Mesendoderm (in vitro differentiated cells): ENCODE data around the gene ZIM2.
"Not testable (repeated sequence)": the region's sequence is repeated elsewhere in the genome, so short reads cannot be mapped to it uniquely, and the experiment has no call there.

Source experiments
- DNase-seq: peaks from one replicate; pipeline ENCODE4 v3.0.0; 2013
- H2AK5ac ChIP-seq: 2 replicates; pipeline ENCODE4 v1.6.1; 2013; ENCODE audit warnings: low read length, inconsistent platforms
- H2BK120ac ChIP-seq: 2 replicates; pipeline ENCODE4 v1.6.1; 2013; ENCODE audit warnings: low read depth, mild to moderate bottlenecking, low read length, moderate library complexity, mixed read lengths
- H2BK15ac ChIP-seq: replicated peaks from 2 replicates; pipeline ENCODE4 v1.6.1; 2013; ENCODE audit warnings: low read depth, mild to moderate bottlenecking, moderate library complexity
- H2BK5ac ChIP-seq: 2 replicates; pipeline ENCODE4 v1.6.1; 2013; ENCODE audit warnings: low read length, inconsistent platforms
- H3K18ac ChIP-seq: 2 replicates; pipeline ENCODE4 v1.6.1; 2013; ENCODE audit warnings: mild to moderate bottlenecking, low read length, mixed read lengths
- H3K23ac ChIP-seq: one replicate; pipeline ENCODE4 v1.6.1; 2013; ENCODE audit warnings: low read length
- H3K27ac ChIP-seq: 2 replicates; pipeline ENCODE4 v1.5.1; 2013; ENCODE audit warnings: low read depth, mild to moderate bottlenecking, inconsistent platforms, low read length, moderate library complexity
- H3K27me3 ChIP-seq: 2 replicates; pipeline ENCODE4 v1.6.1; 2013; ENCODE audit warnings: low read length, control low read depth, mild to moderate bottlenecking, inconsistent platforms; ENCODE audit not compliant: insufficient read depth, poor library complexity
- H3K36me3 ChIP-seq: 2 replicates; pipeline ENCODE4 v1.6.1; 2013; ENCODE audit warnings: low read length, inconsistent platforms; ENCODE audit not compliant: control insufficient read depth, insufficient read depth
- H3K4ac ChIP-seq: one replicate; pipeline ENCODE4 v1.6.1; 2013; ENCODE audit warnings: low read depth, mild to moderate bottlenecking, low read length, moderate library complexity
- H3K4me1 ChIP-seq: 2 replicates; pipeline ENCODE4 v1.6.1; 2013; ENCODE audit warnings: low read depth, low read length, inconsistent platforms; ENCODE audit not compliant: control insufficient read depth
- H3K4me2 ChIP-seq: 2 replicates; pipeline ENCODE4 v1.6.1; 2013; ENCODE audit warnings: low read length
- H3K4me3 ChIP-seq: 2 replicates; pipeline ENCODE4 v1.5.1; 2013; ENCODE audit warnings: mild to moderate bottlenecking, low read length
- H3K56ac ChIP-seq: one replicate; pipeline ENCODE4 v1.6.1; 2013; ENCODE audit warnings: low read length
- H3K79me1 ChIP-seq: 2 replicates; pipeline ENCODE4 v1.6.1; 2013; ENCODE audit warnings: low read length, inconsistent platforms
- H3K79me2 ChIP-seq: 2 replicates; pipeline ENCODE4 v1.6.1; 2013; ENCODE audit warnings: mild to moderate bottlenecking, low read length; ENCODE audit not compliant: control insufficient read depth, insufficient read depth
- H3K9ac ChIP-seq: 2 replicates; pipeline ENCODE4 v1.6.1; 2013; ENCODE audit warnings: low read length, inconsistent platforms
- H4K5ac ChIP-seq: one replicate; pipeline ENCODE4 v1.6.1; 2013; ENCODE audit warnings: low read length
- H4K8ac ChIP-seq: one replicate; pipeline ENCODE4 v1.6.1; 2013; ENCODE audit warnings: low read depth, mild to moderate bottlenecking, control low read depth, low read length, moderate library complexity
- WGBS: extraction: QIAGEN DNeasy Blood & Tissue Kit; methylation state at CpG from one replicate; pipeline ENCODE4 v1.1.7; 2013; ENCODE audit warnings: low lambda C conversion rate, missing lambda C conversion rate; ENCODE audit not compliant: insufficient coverage; ENCODE audit errors: extremely low coverage; 5-methylcytosine and 5-hydroxymethylcytosine counted together

ZIM2 gene

GRCh38 chr19:56864443-56865125, 24.1 kb upstream of the ZIM2 start:
- no peak overlapping the region for H3K4me3 ChIP-seq
- no peak overlapping the region for H3K4ac ChIP-seq
- H3K23ac ChIP-seq: no peak overlapping the region
- no peak overlapping the region for H3K4me2 ChIP-seq
- H3K27me3 ChIP-seq: no peaks in the 10 kb centered on the region
- no CpG with 5 or more reads among the region's 50 CpGs for WGBS
- no peak overlapping the region for H2AK5ac ChIP-seq
- H2BK120ac ChIP-seq: no peak overlapping the region
- no peak overlapping the region for H3K56ac ChIP-seq
- no peak overlapping the region for H4K8ac ChIP-seq
- H3K36me3 ChIP-seq: no peaks in the 10 kb centered on the region
- H3K4me1 ChIP-seq: no peaks in the 10 kb centered on the region
- H2BK5ac ChIP-seq: no peak overlapping the region
- no peak overlapping the region for H3K27ac ChIP-seq
- H3K9ac ChIP-seq: no peak overlapping the region
- H4K5ac ChIP-seq: no peak overlapping the region
- H3K18ac ChIP-seq: no peak overlapping the region
- no peaks in the 10 kb centered on the region for H3K79me2 ChIP-seq
- H2BK15ac ChIP-seq: no peak overlapping the region
- DNase-seq: peak; percentile 41
- no peaks in the 10 kb centered on the region for H3K79me1 ChIP-seq

GRCh38 chr19:56862741-56863140, 22.2 kb upstream of the ZIM2 start:
- Histone ChIP-seq H3K56ac (no peak overlapping the region), H3K79me2 (no peaks in the 10 kb centered on the region), H3K4me1 (no peaks in the 10 kb centered on the region), H2BK120ac (no peak overlapping the region), H3K4ac (no peak overlapping the region), H3K4me2 (no peak overlapping the region), H3K79me1 (no peaks in the 10 kb centered on the region), H2BK15ac (no peak overlapping the region), H3K9ac (no peak overlapping the region), H2BK5ac (no peak overlapping the region), H3K27ac (no peak overlapping the region), H4K5ac (no peak overlapping the region), H2AK5ac (no peak overlapping the region), H3K36me3 (no peaks in the 10 kb centered on the region), H3K27me3 (no peaks in the 10 kb centered on the region), H3K4me3 (no peak overlapping the region), H4K8ac (no peak overlapping the region), H3K18ac (no peak overlapping the region), H3K23ac (no peak overlapping the region)
- no CpG with 5 or more reads among the region's 4 CpGs for WGBS
- no peak for DNase-seq

GRCh38 chr19:56860409-56860808, 19.9 kb upstream of the ZIM2 start:
- not testable (repeated sequence) for H3K27me3 ChIP-seq, H3K4ac ChIP-seq, H3K4me1 ChIP-seq, H3K9ac ChIP-seq, H2BK5ac ChIP-seq, H3K27ac ChIP-seq, H2AK5ac ChIP-seq, H2BK120ac ChIP-seq, H3K4me3 ChIP-seq, H3K79me2 ChIP-seq, H2BK15ac ChIP-seq, H3K36me3 ChIP-seq, H3K23ac ChIP-seq, H4K5ac ChIP-seq, H3K4me2 ChIP-seq, H4K8ac ChIP-seq, H3K79me1 ChIP-seq, H3K18ac ChIP-seq, H3K56ac ChIP-seq, DNase-seq
- no CpG with 5 or more reads among the region's 10 CpGs for WGBS

- no peaks in the 10 kb centered on the region for H3K79me2 ChIP-seq
- H4K8ac ChIP-seq: no peak overlapping the region
- no peak overlapping the region for H2BK5ac ChIP-seq
- WGBS: no CpG with 5 or more reads among the region's 4 CpGs
- H3K23ac ChIP-seq: no peak overlapping the region
- no peak overlapping the region for H2BK120ac ChIP-seq
- H3K18ac ChIP-seq: no peak overlapping the region
- no peaks in the 10 kb centered on the region for H3K36me3 ChIP-seq
- H3K27me3 ChIP-seq: no peaks in the 10 kb centered on the region
- H3K4me3 ChIP-seq: no peak overlapping the region
- no peak overlapping the region for H3K4ac ChIP-seq
- H3K79me1 ChIP-seq: no peaks in the 10 kb centered on the region
- H4K5ac ChIP-seq: no peak overlapping the region
- no peak overlapping the region for H2AK5ac ChIP-seq
- H3K4me1 ChIP-seq: no peaks in the 10 kb centered on the region
- H3K27ac ChIP-seq: no peak overlapping the region
- H3K4me2 ChIP-seq: no peak overlapping the region
- no peak overlapping the region for H3K9ac ChIP-seq
- H3K56ac ChIP-seq: no peak overlapping the region
- no peak for DNase-seq
- H2BK15ac ChIP-seq: no peak overlapping the region
These were observed 17.5 kb upstream of the ZIM2 start for GRCh38 chr19:56858026-56858425.

GRCh38 chr19:56856822-56857221, 16.3 kb upstream of the ZIM2 start:
- Histone ChIP-seq H3K79me1 (no peaks in the 10 kb centered on the region), H3K4me3 (no peak overlapping the region), H3K4ac (no peak overlapping the region), H3K18ac (no peak overlapping the region), H2BK5ac (no peak overlapping the region), H2BK120ac (no peak overlapping the region), H3K27ac (no peak overlapping the region), H4K5ac (no peak overlapping the region), H2BK15ac (no peak overlapping the region), H3K23ac (no peak overlapping the region), H3K79me2 (no peaks in the 10 kb centered on the region), H3K4me1 (no peaks in the 10 kb centered on the region), H3K56ac (no peak overlapping the region), H3K36me3 (no peaks in the 10 kb centered on the region), H3K4me2 (no peak overlapping the region), H4K8ac (no peak overlapping the region), H3K9ac (no peak overlapping the region), H2AK5ac (no peak overlapping the region), H3K27me3 (no peaks in the 10 kb centered on the region)
- WGBS: no CpG with 5 or more reads among the region's 3 CpGs
- no peak for DNase-seq

GRCh38 chr19:56852361-56852760, 11.8 kb upstream of the ZIM2 start:
- H3K4me2 ChIP-seq, DNase-seq, H2BK5ac ChIP-seq, H3K9ac ChIP-seq, H2AK5ac ChIP-seq, H3K79me2 ChIP-seq, H3K36me3 ChIP-seq, H3K27ac ChIP-seq, H3K4ac ChIP-seq, H3K56ac ChIP-seq, H4K5ac ChIP-seq, H3K27me3 ChIP-seq, H3K18ac ChIP-seq, H3K4me3 ChIP-seq, H3K4me1 ChIP-seq, H4K8ac ChIP-seq, H3K79me1 ChIP-seq, H2BK15ac ChIP-seq, H2BK120ac ChIP-seq, H3K23ac ChIP-seq: not testable (repeated sequence)
- WGBS: no CpG with 5 or more reads among the region's 2 CpGs
